ENCODE results near the gene DUSP7. TPM values are rescaled to one million over a fixed set of nuclear protein-coding genes. Genes with fewer than 3 reads are reported as not detected.
A peak's percentile ranks its signal among the peaks of the same experiment; 100 is the strongest.

DUSP7 gene
- total and polyA plus RNA-seq, 9 of the 15 experiments (the other 6 are each of a cell fraction or from before 2014, with no cell fraction given) = 0.45 to 15.8 (median 8.2) TPM

DNA sequence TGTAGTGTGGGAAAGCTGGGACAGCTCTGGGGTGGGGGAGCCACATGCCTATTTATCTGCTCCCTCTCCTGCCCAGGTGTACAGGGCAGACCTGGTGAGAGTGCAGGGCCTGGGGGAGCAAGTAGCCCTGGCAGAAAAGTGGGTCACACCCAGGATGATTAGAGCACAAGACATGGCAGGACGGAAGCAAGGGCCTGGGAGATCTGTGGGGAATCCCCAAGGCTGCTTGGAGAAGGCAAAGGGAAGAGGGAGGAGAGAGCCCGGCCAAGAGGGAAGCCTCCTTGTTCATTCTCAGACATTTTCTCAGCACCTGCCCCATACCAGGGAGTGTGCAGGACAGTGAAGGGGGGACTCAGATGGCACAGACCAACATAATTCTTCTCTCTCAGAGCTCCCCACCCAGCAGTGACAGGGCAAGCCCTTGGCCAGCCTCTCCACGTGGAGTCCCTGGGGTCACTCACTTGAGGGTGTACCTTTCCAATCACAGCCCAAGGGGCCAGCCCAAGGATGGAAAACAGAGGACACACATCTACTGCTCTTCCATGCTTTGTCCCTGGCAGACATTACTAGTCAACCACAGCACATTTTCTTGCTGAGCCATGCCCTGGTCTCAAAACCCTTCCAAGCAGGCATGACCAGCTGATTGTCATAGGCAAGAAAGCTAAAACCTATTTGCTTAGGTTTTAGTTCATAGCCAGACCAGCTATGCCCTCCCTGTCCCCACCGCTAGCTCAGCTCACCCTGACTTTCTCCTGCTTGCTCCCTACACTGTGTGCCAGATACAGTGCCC, 4.9 kb upstream of the DUSP7 start (continued):
- TF ChIP-seq ZNF23 (CRISPR knock-in tag; IDR thresholded peaks at IDR 0.05) = peak; percentile 90
- peak; percentile 95 for TF ChIP-seq ZBTB17 (CRISPR knock-in tag; IDR thresholded peaks at IDR 0.05)
- peak; percentile 29; the same call in 1 of the 2 replicates for TF ChIP-seq MAFK (IDR thresholded peaks at IDR 0.05; ENCODE audit: low read length)
- TF ChIP-seq YBX1 (IDR thresholded peaks at IDR 0.05) = no peak
- no peak for TF ChIP-seq RFX7 (CRISPR knock-in tag; IDR thresholded peaks at IDR 0.05)

DNA sequence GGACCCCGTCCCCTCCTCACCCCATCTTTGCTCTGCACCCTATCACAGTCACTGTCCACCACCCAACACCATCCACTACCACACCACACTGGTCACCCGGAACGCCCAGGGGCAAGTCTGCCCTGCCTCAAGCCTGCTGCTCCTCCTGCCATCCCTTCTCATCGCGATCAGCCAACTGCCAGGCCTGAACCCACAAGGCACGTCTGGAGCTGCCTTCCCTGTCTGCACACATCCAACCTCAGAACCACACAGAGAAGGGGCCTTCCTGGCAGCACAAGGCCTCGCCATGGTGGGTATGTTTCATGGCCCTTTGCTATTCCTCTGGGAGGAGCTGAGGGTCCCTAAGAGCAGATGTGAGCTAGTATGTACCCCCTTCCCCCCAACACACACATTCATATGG, 3.4 kb upstream of the DUSP7 start:
- H3K4me1 ChIP-seq (replicated peaks in 1 of 2; ENCODE audit: control insufficient read depth in 2 of 2, insufficient read depth in 2 of 2, low read length in 2 of 2) = peaks cover 4 to 28% of the 10 kb centered on the region in 2 experiments; a peak in 4 of 5 replicates
- no peak overlapping the region for H3K4me2 ChIP-seq (ENCODE audit: insufficient read depth, low read length)
- no peaks in the 10 kb centered on the region for H3K27me3 ChIP-seq (ENCODE audit: control insufficient read depth in 2 of 2, insufficient read depth in 2 of 2, low read length in 2 of 2)
- BruUV-seq (replicated peaks) = no TSS peak
- ChIA-PET POLR2A (interaction anchor here (0.6 to 0.7 kb wide), 2 partner anchors 119 to 285 kb away, joined by 3 to 5 read pairs; no protein-coding TSS in a partner anchor), CTCF (ENCODE audit: low intra/inter-chr PET ratio) (no interaction called here)
- FAIRE-seq (no peak), DNase-seq (ENCODE audit: extremely low read depth in 1 of 4, low spot score in 3 of 4) (no peak), ATAC-seq (no peak)
- H3K9ac ChIP-seq (ENCODE audit: insufficient read depth in 1 of 2, low read depth in 2 of 2, low read length in 2 of 2) = peak overlapping the region in 1 of 2 experiments; percentile 36; a peak in 1 of 4 replicates
- no peak overlapping the region for H3K27ac ChIP-seq (ENCODE audit: extremely low read depth, low read depth, low read length)
- H3K36me3 ChIP-seq (ENCODE audit: control insufficient read depth, insufficient read depth, low read length) = no peaks in the 10 kb centered on the region
- peaks cover 14% of the 10 kb centered on the region for H3K79me2 ChIP-seq (ENCODE audit: control insufficient read depth, insufficient read depth, low read length)
- no peak overlapping the region for H2AFZ ChIP-seq (ENCODE audit: low read depth, low read length)
- intact Hi-C loops (cut with micrococcal nuclease) = no loop called here
- no peak overlapping the region for H3K4me3 ChIP-seq
- H4K20me1 ChIP-seq (replicated peaks; ENCODE audit: control insufficient read depth, insufficient read depth, low read length) = no peaks in the 10 kb centered on the region
- H3K9me3 ChIP-seq (replicated peaks; ENCODE audit: control insufficient read depth, insufficient read depth, low read depth, low read length) = no peaks in the 10 kb centered on the region
- no peaks in the 10 kb centered on the region for H3K9me1 ChIP-seq (ENCODE audit: control insufficient read depth, insufficient read depth, low read length)
- TF ChIP-seq, protein P1, sequence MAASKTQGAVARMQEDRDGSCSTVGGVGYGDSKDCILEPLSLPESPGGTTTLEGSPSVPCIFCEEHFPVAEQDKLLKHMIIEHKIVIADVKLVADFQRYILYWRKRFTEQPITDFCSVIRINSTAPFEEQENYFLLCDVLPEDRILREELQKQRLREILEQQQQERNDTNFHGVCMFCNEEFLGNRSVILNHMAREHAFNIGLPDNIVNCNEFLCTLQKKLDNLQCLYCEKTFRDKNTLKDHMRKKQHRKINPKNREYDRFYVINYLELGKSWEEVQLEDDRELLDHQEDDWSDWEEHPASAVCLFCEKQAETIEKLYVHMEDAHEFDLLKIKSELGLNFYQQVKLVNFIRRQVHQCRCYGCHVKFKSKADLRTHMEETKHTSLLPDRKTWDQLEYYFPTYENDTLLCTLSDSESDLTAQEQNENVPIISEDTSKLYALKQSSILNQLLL (CRISPR knock-in tag; IDR thresholded peaks at IDR 0.05; ENCODE audit: borderline replicate concordance) = no peak
- TF ChIP-seq, protein P2, sequence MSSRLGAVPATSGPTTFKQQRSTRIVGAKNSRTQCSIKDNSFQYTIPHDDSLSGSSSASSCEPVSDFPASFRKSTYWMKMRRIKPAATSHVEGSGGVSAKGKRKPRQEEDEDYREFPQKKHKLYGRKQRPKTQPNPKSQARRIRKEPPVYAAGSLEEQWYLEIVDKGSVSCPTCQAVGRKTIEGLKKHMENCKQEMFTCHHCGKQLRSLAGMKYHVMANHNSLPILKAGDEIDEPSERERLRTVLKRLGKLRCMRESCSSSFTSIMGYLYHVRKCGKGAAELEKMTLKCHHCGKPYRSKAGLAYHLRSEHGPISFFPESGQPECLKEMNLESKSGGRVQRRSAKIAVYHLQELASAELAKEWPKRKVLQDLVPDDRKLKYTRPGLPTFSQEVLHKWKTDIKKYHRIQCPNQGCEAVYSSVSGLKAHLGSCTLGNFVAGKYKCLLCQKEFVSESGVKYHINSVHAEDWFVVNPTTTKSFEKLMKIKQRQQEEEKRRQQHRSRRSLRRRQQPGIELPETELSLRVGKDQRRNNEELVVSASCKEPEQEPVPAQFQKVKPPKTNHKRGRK (tag; IDR thresholded peaks at IDR 0.05) = no peak
- no peak for TF ChIP-seq RBM22 (IDR thresholded peaks at IDR 0.05; ENCODE audit: low read depth, low read length, poor library complexity, severe bottlenecking)
- no peak for TF ChIP-seq ZNF384 (IDR thresholded peaks at IDR 0.05; ENCODE audit: low read depth, low read length)
- TF ChIP-seq FOXK2 (conservative IDR thresholded peaks at IDR 0.05 in 1 of 2, IDR thresholded peaks at IDR 0.05 in 1 of 2; ENCODE audit: low read depth in 2 of 2) = no peak
- TF ChIP-seq, protein P3, sequence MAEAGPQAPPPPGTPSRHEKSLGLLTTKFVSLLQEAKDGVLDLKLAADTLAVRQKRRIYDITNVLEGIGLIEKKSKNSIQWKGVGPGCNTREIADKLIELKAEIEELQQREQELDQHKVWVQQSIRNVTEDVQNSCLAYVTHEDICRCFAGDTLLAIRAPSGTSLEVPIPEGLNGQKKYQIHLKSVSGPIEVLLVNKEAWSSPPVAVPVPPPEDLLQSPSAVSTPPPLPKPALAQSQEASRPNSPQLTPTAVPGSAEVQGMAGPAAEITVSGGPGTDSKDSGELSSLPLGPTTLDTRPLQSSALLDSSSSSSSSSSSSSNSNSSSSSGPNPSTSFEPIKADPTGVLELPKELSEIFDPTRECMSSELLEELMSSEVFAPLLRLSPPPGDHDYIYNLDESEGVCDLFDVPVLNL (CRISPR knock-in tag; IDR thresholded peaks at IDR 0.05; ENCODE audit: low read depth) = no peak
- TF ChIP-seq ZKSCAN3 (CRISPR knock-in tag; IDR thresholded peaks at IDR 0.05) = no peak
- no peak for TF ChIP-seq CREB1 (IDR thresholded peaks at IDR 0.05)
- TF ChIP-seq CREB1 (CRISPR knock-in tag; IDR thresholded peaks at IDR 0.05) = no peak
- no peak for TF ChIP-seq ARHGAP35 (IDR thresholded peaks at IDR 0.05; ENCODE audit: partially characterized antibody)
- no peak for TF ChIP-seq ETV1 (tag; conservative IDR thresholded peaks at IDR 0.05; ENCODE audit: low read depth)
- in situ Hi-C loops (cut with MboI) = no loop called here
- 18% methylated on average over 5 of the region's 7 CpGs for WGBS (ENCODE audit: insufficient coverage, low coverage, missing lambda C conversion rate)
